Embryonic facial prominence (tissue), 1 donor: ENCODE results near the gene PTPRN2.

ENCODE experiments used
- DNase-seq: peaks from one replicate; pipeline ENCODE4 v3.0.0-alpha.2; 2016; ENCODE audit errors: extremely low spot score

PTPRN2 gene

GRCh38 chr7:158602905-158603772 lies 15.5 kb upstream of the PTPRN2 start:
- DNase-seq, result no peak

DNA sequence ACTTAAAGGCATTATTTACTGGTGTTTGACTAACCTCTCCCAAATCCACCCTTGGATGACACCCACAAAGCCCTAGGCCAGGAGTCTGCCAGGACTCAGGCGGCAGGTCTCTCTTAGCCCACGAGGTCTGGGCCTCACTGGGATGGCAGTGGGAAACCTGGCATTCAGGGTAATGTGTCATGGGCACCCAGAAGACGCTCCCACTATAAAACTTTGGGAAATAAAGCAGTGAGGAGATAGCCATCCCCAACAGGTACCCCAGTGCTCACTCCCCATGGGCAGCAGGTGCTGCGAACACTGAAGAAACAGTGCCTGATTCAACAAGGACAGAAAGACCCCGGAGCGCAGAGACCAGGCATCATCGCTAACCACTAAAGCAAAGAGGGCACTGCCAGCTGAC lies 14.4 kb upstream of the PTPRN2 start:
- no peak for DNase-seq

DNA sequence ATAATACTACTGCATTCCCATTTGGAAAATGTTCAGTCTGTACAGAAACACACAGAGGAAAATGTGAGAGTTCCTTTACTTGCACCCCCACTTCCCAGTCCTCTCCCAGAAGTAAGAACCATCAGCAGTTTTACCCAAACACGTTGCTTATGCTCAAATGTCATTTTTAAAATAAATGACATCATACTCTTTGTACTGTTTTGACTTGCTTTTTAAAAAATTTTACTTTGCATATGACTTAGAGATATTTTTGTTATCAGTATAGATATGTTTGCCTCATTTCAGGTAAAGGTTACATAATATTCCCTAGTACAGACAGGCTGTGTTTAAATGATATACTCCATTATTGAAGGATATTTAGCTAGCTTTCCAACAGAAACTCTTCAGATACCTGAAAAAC lies 13.5 kb upstream of the PTPRN2 start:
- no peak for DNase-seq

- DNase-seq, result no peak
Measured at GRCh38 chr7:158596745-158597144, 9.1 kb upstream of the PTPRN2 start.

GRCh38 chr7:158596309-158596708 lies 8.7 kb upstream of the PTPRN2 start:
- no peak for DNase-seq

DNA sequence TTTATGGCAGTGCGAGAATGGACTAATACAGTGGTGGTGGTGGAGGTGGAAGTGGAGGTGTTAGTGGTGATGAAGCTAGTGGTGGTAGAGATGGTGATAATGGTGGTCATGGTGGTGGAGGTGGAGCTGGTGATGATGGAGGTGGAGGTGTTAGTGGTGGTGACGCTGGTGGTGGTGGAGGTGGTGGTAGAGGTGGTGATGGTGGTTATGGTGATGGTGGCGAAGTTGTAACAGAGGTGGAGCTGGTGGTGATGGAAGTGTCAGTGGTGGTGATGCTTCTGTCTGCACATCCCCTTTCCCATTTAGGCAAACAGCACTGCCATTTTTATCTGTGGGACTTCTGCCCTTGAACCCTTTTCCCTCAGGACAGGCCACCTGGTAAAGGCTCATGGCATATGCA lies 7.4 kb upstream of the PTPRN2 start:
- no peak for DNase-seq

DNA sequence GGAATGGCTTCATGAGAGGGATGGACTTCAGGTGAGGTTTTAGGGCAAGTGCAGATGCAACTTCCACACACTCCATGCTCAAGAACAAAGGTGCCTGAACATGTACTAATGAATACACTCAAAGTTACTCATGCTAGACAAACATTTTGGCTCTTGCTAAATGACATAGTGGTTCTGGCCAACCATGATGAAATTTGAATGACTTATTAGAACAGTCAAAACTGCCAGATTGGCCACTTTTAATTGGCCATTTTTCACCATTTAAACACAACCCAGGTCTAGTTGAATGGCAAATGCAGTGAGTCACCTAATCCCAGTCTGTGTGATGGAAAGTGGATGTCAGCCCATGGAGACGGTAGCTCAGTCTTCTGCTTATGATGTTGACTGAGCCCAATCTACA lies 4.9 kb upstream of the PTPRN2 start:
- no peak for DNase-seq

GRCh38 chr7:158591944-158592343 lies 4.3 kb upstream of the PTPRN2 start:
- no peak for DNase-seq

GRCh38 chr7:158590181-158590530 lies 2.5 kb upstream of the PTPRN2 start:
- no peak for DNase-seq

DNA sequence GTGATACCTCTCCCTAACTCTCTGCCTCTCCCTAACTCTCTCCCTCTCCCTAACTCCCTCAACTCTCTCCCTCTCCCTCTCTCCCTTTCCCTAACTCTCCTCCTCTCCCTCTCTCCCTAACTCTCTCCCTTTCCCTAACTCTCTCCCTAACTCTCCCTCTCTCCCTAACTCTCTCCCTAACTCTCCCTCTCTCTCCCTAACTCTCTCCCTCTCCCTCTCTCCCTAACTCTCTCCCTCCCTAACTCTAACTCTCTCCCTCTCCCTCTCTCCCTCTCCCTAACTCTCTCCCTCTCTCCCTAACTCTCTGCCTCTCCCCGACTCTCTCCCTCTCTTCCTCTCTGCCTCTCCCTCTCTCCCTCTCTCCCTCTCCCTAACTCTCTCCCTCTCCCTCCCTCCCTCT lies 2.0 kb upstream of the PTPRN2 start:
- no peak for DNase-seq

DNA sequence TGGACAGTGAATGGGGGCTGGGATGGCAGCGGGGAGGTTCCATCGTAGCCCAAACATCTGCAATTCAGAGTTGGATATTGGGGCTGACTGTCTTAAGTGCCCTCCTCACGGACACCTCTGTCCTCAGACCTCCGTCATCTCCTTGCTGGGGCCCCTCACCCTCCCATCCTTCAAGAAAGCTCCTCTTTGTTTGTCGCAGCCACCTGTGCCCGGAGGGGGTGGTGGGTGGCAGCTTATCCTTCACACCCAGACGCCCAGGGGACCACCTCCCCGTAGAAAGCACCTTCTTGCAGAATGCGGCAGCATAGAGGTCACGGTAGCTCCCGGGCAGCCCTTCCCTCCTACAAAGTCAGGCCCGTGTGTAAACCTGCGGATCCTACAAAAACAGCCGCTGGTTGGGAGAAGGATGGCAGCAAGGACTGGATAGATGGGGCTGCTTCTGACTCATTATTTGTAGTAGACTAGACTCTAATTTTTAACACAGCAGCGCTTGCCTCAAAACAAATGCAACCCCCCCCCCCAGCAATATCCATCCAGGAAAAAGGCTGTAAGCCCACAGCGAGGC lies 1.3 kb upstream of the PTPRN2 start:
- no peak for DNase-seq

- DNase-seq, result no peak
Measured at GRCh38 chr7:158588085-158588877, 658 bp upstream of the PTPRN2 start.

GRCh38 chr7:158586499-158587161 lies 993 bp downstream of the PTPRN2 start:
- DNase-seq, result no peak

DNA sequence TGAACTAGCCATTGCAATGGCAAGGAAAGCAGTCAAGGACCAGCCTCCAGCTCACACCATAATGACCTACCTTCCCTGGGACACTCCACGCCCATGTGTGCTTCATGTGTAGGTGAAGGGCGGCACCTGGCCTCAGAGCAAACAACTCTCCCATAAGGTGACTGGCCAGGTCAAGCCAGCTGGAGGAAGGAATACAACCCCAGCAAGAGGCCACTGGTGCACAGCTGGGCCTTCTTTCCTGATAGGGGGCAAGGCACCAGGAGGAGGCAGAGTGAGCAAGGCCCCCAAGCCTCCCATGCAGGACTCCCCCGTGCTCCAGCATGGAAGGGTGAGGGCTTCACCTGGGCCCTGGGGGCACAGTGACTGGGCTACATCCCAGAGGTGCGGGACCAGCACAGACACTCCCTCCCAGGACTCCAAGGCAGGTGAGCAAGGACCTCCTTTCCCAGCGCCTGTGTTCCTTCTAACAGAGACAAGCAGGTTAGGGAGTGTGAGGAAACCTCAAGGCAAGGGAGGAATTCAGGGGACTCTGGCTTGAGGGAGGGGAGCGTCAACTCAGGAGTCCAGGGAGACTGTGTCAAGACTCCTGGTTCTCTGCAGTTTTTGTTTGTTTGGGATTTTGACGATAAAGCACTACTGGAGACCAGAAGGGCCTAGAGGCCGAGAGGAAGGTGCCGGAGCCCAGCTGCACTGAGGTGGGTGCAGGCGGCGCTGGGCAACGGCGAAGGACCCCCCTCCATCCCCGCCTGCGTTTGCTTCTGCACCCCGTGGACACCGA lies 1.7 kb downstream of the PTPRN2 start:
- DNase-seq, result no peak

- DNase-seq, result no peak
Measured at GRCh38 chr7:158584407-158584806, 3.2 kb downstream of the PTPRN2 start.

DNA sequence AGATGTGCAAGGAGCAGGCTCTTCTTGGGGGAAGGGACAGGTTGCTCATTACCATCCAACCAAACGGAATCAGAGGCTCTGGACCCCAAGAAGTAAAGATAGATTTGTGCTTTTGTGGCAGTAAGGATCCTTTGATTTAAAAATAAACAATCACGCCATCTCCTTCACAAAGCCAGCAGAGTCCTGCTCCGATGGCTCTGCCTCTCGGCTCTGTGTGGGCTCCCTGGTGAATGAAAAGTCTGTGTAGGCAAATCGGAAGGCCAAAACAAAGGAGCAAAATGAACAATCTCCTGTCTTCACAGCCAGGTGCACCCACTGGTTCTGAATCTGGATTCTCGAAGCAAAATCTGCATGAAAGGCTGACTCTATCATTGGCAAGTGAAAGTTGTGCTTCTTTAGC lies 3.8 kb downstream of the PTPRN2 start:
- DNase-seq, result no peak

- no peak for DNase-seq
Measured at GRCh38 chr7:158583143-158583542, 4.5 kb downstream of the PTPRN2 start.

DNA sequence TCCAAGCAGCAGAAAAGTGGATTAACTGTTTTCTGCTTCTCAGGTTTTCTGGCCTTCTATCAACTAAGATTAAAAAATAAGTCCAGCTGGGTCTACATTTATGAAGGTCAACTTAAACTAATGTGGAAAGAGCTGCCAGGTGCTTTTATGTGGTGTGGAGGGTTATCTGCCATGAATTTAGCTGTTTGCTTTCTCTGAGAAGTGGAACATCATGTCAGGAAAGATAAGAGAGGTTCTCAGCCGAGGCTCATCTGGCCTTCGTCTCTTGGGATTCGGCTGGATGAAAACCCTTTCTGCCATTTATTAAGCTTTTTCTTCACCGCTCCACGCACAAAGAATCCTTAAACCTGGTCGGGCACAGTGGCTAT lies 5.5 kb downstream of the PTPRN2 start:
- DNase-seq, result no peak

GRCh38 chr7:158581440-158582088 lies 6.1 kb downstream of the PTPRN2 start:
- DNase-seq, result no peak

DNA sequence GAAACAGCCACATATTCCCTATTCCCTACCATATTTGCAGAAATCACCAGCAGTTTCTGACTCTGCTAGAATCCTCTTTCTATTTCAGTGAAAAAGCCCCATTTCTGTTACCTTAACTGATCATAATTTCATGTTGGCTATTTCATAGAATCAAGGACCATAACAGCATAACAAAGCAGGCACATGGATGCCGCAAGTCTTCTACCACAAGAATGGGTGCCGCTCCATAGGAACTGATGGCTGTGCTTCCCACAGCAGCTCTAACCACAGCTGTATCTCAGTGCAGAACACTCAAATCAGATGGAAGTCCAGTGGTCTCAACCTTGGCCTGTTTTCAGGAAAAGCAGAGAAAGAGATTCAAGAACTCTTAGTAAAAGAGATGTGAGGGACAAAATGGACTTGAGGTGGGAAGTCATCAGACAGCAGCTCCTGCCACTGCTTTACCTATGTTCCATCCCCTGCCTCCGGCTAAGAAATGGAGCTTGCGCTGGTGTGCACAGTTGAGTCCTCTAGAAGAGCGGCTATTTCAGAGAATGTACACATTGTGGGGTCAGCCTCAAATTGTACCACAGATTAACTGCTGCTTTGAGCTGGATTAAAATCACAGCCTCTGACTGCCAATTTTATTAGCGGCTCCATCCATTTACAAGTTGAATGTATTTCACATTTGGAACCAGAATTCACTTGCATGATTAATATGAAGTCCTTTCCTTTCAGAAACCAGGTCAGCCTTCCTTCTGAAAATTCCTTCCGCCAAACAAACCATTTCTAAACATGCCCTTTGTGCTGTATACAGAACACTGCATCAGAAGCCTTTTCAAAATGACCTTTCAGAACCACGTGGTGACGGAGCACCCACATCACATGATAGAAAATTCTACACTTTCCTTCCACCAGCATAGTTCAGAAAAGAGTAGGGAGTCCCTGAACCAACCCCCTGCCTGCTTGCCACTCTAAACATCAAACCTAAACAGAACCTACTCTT lies 7.7 kb downstream of the PTPRN2 start:
- DNase-seq, result no peak
